Ishikawa (cell line): Measurements from ENCODE around the gene C17orf100.

ENCODE experiments used
- EP300 ChIP-seq: IDR thresholded peaks from 2 replicates; pipeline ENCODE4 v1.6.1; 2012; ENCODE audit warnings: borderline replicate concordance
- NFIC ChIP-seq: IDR thresholded peaks from 2 replicates; pipeline ENCODE4 v1.6.1; 2012

- no peak for TF ChIP-seq EP300
- no peak for TF ChIP-seq NFIC
Observed at GRCh38 chr17:6698004-6698403, 46.4 kb downstream of the C17orf100 start.
